Esophagus muscularis mucosa (tissue), 4 donors: Measurements from ENCODE around the gene IFT57. TPM values are rescaled to one million over a fixed set of nuclear protein-coding genes. Genes with fewer than 3 reads are reported as not detected.

Experiments used
- DNase-seq: peaks from one replicate; pipeline ENCODE4 v3.0.0-alpha.2; 2017; ENCODE audit errors: extremely low spot score
- H3K27ac ChIP-seq, 4 donors: fragments of 200-600 bp; sonication (generic); replicated peaks in 1 of 4; 1 replicate in 3 of 4; 2 replicates in 1 of 4; pipeline ENCODE4 v1.5.1; 2016 to 2019; ENCODE audit warnings: mild to moderate bottlenecking in 1 of 4
- H3K27me3 ChIP-seq, 4 donors: fragments of 200-600 bp; sonication (generic); one replicate each; pipeline versions ENCODE4 v1.5.1 to v1.6.0; 2016 to 2019
- H3K36me3 ChIP-seq, 4 donors: fragments of 200-600 bp; sonication (generic); one replicate each; pipeline ENCODE4 v1.5.1; 2016 to 2019
- H3K4me1 ChIP-seq, 4 donors: fragments of 200-600 bp; sonication (generic); one replicate each; pipeline ENCODE4 v1.5.1; 2016 to 2019
- H3K4me3 ChIP-seq, 4 donors: fragments of 200-600 bp; sonication (generic); 1 replicate in 2 of 4; 2 replicates in 2 of 4; pipeline ENCODE4 v1.5.1; 2016 to 2019; ENCODE audit warnings: mild to moderate bottlenecking in 4 of 4, moderate library complexity in 1 of 4
- H3K9me3 ChIP-seq, 4 donors: fragments of 200-600 bp; sonication (generic); 1 replicate in 3 of 4; 2 replicates in 1 of 4; pipeline ENCODE4 v1.5.1; 2016 to 2019
- CTCF ChIP-seq, 3 experiments: fragments of 200-600 bp in 2 of 3; fragments of 450-650 bp in 1 of 3; sonication (generic) in 2 of 3; IDR thresholded peaks; one replicate each; pipeline ENCODE4 v1.5.1; 2017 to 2019; ENCODE audit warnings: antibody characterized with exemption in 3 of 3, mild to moderate bottlenecking in 2 of 3, moderate library complexity in 1 of 3
- EP300 ChIP-seq: sonication (generic); formaldehyde crosslinking; IDR thresholded peaks from one replicate; pipeline ENCODE4 v1.6.1; 2017; ENCODE audit warnings: antibody characterized with exemption
- POLR2A ChIP-seq: fragments of 450-650 bp; IDR thresholded peaks from one replicate; pipeline ENCODE4 v1.6.1; 2017; ENCODE audit warnings: antibody characterized with exemption, moderate library complexity, mild to moderate bottlenecking, low read depth
- POLR2AphosphoS5 ChIP-seq, 2 donors: sonication (generic); formaldehyde crosslinking; IDR thresholded peaks; one replicate each; pipeline ENCODE4 v1.6.1; 2017; ENCODE audit warnings: antibody characterized with exemption in 2 of 2
- WGBS: methylation state at CpG from one replicate; pipeline ENCODE4 v1.1.5; 2018; 5-methylcytosine and 5-hydroxymethylcytosine counted together
- intact Hi-C: fragments of 100-400 bp; cut with DNase I; formaldehyde crosslinking; loops from one replicate; pipeline ENCODE4 v1.15.1; 2023
- total RNA-seq, 4 donors: library from RNA; depleted of rRNA; stranded (reverse); fragments of >200 nt; gene quantifications; one replicate each; pipeline versions ENCODE4 v1.1.0 to v1.2.1, GENCODE V29; 2016

The IFT57 gene
- total RNA-seq, 4 donors from 2014 or later: 52.3 to 82.4 (median 61.4) TPM

GRCh38 chr3:108228286-108228685 lies 6.1 kb upstream of the IFT57 start:
- Histone ChIP-seq H3K27ac (no peak overlapping the region), H3K9me3 (no peaks in the 10 kb centered on the region), H3K36me3 (no peaks in the 10 kb centered on the region), H3K4me3 (no peak overlapping the region), H3K27me3 (no peaks in the 10 kb centered on the region), H3K4me1 (peaks cover 7 to 15% (median 13%) of the 10 kb centered on the region in 4 donors)
- TF ChIP-seq POLR2A (no peak), POLR2AphosphoS5 (IDR thresholded peaks at IDR 0.05) (no peak), CTCF (IDR thresholded peaks at IDR 0.05) (no peak), EP300 (no peak)
- no peak for DNase-seq
- 94% methylated on average over 1 of the region's 1 CpG for WGBS
- intact Hi-C loops: loop anchor here (10.0 kb wide), 1 partner anchor 303 kb away; no protein-coding TSS in a partner anchor

- DNase-seq: no peak
- no peaks in the 10 kb centered on the region for H3K27me3 ChIP-seq
- intact Hi-C loops: loop anchor here (10.0 kb wide), 1 partner anchor 302 kb away; no protein-coding TSS in a partner anchor
- H3K27ac ChIP-seq: no peak overlapping the region
- WGBS: 77% methylated on average over 2 of the region's 6 CpGs
- TF ChIP-seq POLR2AphosphoS5 (IDR thresholded peaks at IDR 0.05): no peak
- no peak for TF ChIP-seq EP300
- TF ChIP-seq POLR2A: no peak
- TF ChIP-seq CTCF (IDR thresholded peaks at IDR 0.05): no peak
- no peak overlapping the region for H3K4me3 ChIP-seq
- peaks cover 7 to 19% (median 17%) of the 10 kb centered on the region in 4 donors for H3K4me1 ChIP-seq
- no peaks in the 10 kb centered on the region for H3K36me3 ChIP-seq
- no peaks in the 10 kb centered on the region for H3K9me3 ChIP-seq
Measured at GRCh38 chr3:108227131-108227530, 4.9 kb upstream of the IFT57 start.

DNA sequence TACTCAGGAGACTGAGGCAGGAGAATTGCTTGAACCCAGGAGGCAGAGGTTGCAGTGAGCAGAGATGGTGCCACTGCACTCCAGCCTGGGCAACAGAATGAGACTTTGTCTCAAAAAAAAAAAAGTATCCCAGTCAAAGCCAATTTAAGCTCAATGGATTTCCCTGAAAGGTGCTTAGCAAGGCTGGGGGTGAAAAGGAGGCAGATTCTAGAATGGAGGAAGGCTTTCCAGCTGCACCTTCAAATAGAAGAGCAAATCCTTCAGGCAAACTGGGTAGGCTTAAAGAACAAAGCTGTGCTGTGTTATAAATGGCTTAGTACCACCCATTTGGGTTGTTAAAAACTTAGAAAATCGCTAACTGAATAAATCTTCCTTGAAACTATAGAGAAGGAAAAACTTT lies 3.0 kb upstream of the IFT57 start:
- 100% methylated on average over 1 of the region's 1 CpG for WGBS
- no peak for TF ChIP-seq POLR2A
- TF ChIP-seq POLR2AphosphoS5 (IDR thresholded peaks at IDR 0.05): no peak
- TF ChIP-seq EP300: no peak
- no peak for TF ChIP-seq CTCF (IDR thresholded peaks at IDR 0.05)
- H3K36me3 ChIP-seq: no peaks in the 10 kb centered on the region
- no peaks in the 10 kb centered on the region for H3K9me3 ChIP-seq
- intact Hi-C loops: loop anchor here (10.0 kb wide), 1 partner anchor 300 kb away; no protein-coding TSS in a partner anchor
- peaks cover 12 to 32% (median 30%) of the 10 kb centered on the region in 4 donors for H3K4me1 ChIP-seq
- no peak for DNase-seq
- H3K4me3 ChIP-seq: no peak overlapping the region
- no peak overlapping the region for H3K27ac ChIP-seq
- no peaks in the 10 kb centered on the region for H3K27me3 ChIP-seq

DNA sequence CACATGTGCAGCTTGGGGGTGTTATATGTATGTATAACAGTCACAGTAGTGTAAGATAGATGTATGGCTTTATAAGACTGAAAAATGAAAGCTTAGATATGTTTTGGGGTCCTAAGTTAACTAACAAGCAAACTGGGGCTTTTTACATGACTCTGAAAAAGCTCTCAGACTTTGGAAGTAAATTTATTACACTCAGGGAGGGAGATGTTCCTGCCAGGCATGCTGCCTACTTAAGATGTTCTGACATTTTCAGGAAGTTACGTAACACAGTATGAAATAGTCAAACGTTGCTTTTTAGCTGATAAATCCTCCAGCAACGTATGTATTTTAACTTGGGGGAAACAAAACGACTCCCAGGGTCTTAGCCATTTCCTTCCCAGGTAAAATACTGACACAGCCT lies 1.7 kb upstream of the IFT57 start:
- intact Hi-C loops: loop anchor here (2.0 to 10.0 kb wide), 3 partner anchors 133 to 792 kb away; partner anchors contain the start of gene CD47
- no peak for TF ChIP-seq POLR2AphosphoS5 (IDR thresholded peaks at IDR 0.05)
- no peak for TF ChIP-seq CTCF (IDR thresholded peaks at IDR 0.05)
- TF ChIP-seq EP300: no peak
- no peak for TF ChIP-seq POLR2A
- Histone ChIP-seq H3K4me3 (no peak overlapping the region), H3K27ac (peak overlapping the region; percentile 77 to 80 (median 78)), H3K27me3 (no peaks in the 10 kb centered on the region), H3K9me3 (no peaks in the 10 kb centered on the region), H3K36me3 (no peaks in the 10 kb centered on the region), H3K4me1 (peaks cover 12 to 44% (median 42%) of the 10 kb centered on the region in 4 donors)
- no peak for DNase-seq
- 50% methylated on average over 4 of the region's 4 CpGs for WGBS
